Fibroblast of pulmonary artery (primary cell): Measurements from ENCODE around the gene PTPN22.

ENCODE experiments used
- DNase-seq: peaks from one replicate; pipeline ENCODE4 v3.0.0-alpha.2; 2010; ENCODE audit warnings: low read depth
- H3K4me3 ChIP-seq: replicated peaks from 2 replicates; pipeline ENCODE4 v1.5.1; 2011; ENCODE audit warnings: low read depth, mild to moderate bottlenecking, control low read depth, low read length, moderate library complexity
- CTCF ChIP-seq: IDR thresholded peaks from 2 replicates; pipeline ENCODE4 v1.5.1; 2011; ENCODE audit warnings: mild to moderate bottlenecking, control low read depth, low read length, inconsistent platforms; ENCODE audit errors: missing control alignments

PTPN22 gene

GRCh38 chr1:113811156-113811887, 60.2 kb downstream of the PTPN22 start:
- TF ChIP-seq CTCF: no peak
- peak; percentile 24 for DNase-seq

GRCh38 chr1:113809670-113810602, 61.6 kb downstream of the PTPN22 start:
- peak overlapping the region; percentile 98 for H3K4me3 ChIP-seq
- TF ChIP-seq CTCF: no peak
- DNase-seq: no peak

More at GRCh38 chr1:113811156-113811887, 60.2 kb downstream of the PTPN22 start:
- peak overlapping the region; percentile 98 for H3K4me3 ChIP-seq

GRCh38 chr1:113808450-113809195, 62.9 kb downstream of the PTPN22 start:
- DNase-seq: peak; percentile 33
- no peak overlapping the region for H3K4me3 ChIP-seq
- TF ChIP-seq CTCF: no peak

GRCh38 chr1:113805639-113806038, 65.9 kb downstream of the PTPN22 start:
- no peak for TF ChIP-seq CTCF
- H3K4me3 ChIP-seq: no peak overlapping the region
- DNase-seq: no peak

GRCh38 chr1:113805256-113805531, 66.3 kb downstream of the PTPN22 start:
- no peak overlapping the region for H3K4me3 ChIP-seq
- no peak for DNase-seq
- TF ChIP-seq CTCF: no peak

- DNase-seq: peak; percentile 88
- H3K4me3 ChIP-seq: peak overlapping the region; percentile 13
Measured at GRCh38 chr1:113804421-113805255, 66.9 kb downstream of the PTPN22 start.

More at GRCh38 chr1:113804421-113805255, 66.9 kb downstream of the PTPN22 start:
- TF ChIP-seq CTCF: no peak
